ENCODE results near the gene ACER3.
A peak's percentile ranks its signal among the peaks of the same experiment; 100 is the strongest.
"Not testable (repeated sequence)": the region's sequence is repeated elsewhere in the genome, so short reads cannot be mapped to it uniquely, and the experiment has no call there.

The ACER3 gene

DNA sequence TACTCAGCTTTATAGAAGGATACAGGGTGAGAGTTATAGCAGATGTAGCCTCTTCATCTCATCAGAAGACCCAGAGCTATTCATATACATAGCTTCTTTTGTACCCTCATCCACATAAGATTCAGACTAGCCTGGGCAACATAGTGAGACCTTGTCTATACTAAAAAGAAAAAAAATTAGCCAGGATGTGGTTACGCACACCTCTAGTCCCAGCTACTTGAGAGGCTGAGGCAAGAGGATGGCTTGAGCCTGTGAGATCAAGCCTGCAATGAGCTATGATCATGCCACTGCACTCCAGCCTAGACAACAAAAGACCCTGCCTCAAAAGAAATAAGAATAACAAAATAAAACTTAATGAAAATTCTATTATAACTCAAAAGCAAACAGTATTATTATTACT, 136.8 kb downstream of the ACER3 start:
- no peaks in the 10 kb centered on the region for H3K9me3 ChIP-seq (ENCODE audit: control insufficient read depth, insufficient read depth, low read length)
- H3K9ac ChIP-seq (ENCODE audit: low read depth, low read length) = no peak overlapping the region
- no peak overlapping the region for H3K4me3 ChIP-seq (ENCODE audit: low read depth, low read length)
- H3K36me3 ChIP-seq (ENCODE audit: control insufficient read depth, insufficient read depth, low read length) = peaks cover 3% of the 10 kb centered on the region; the same call in 1 of the 2 replicates
- no peaks in the 10 kb centered on the region for H3K27me3 ChIP-seq (ENCODE audit: control insufficient read depth, insufficient read depth, low read length)
- peaks cover 11% of the 10 kb centered on the region; the same call in 1 of the 2 replicates for H3K4me1 ChIP-seq (ENCODE audit: control insufficient read depth, insufficient read depth, low read length)
- no peak overlapping the region for H3K27ac ChIP-seq (ENCODE audit: low read depth, low read length)

DNA sequence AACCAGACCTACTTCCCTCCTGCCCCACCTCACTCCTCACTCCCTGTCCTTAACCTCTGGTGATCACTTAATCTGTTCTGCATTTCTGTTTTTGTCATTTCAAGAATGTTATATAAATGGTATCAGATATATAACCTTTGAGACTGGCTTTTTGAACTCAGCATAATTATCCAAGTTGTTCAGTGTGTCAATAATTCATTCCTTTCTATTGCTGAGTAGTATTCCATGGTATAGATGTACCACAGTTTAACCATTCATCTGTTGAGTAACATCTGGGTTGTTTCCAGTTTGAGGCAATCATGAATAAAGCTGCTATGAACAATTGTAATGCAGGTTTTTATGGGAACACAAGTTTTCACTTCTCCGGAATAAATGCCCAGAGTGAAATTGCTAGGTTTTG, 138.9 kb downstream of the ACER3 start:
- Histone ChIP-seq H3K9ac (ENCODE audit: low read depth, low read length) (no peak overlapping the region), H3K36me3 (ENCODE audit: control insufficient read depth, insufficient read depth, low read length) (peaks cover 3% of the 10 kb centered on the region; the same call in 1 of the 2 replicates), H3K4me1 (ENCODE audit: control insufficient read depth, insufficient read depth, low read length) (peaks cover 11% of the 10 kb centered on the region; the same call in 1 of the 2 replicates), H3K27me3 (ENCODE audit: control insufficient read depth, insufficient read depth, low read length) (no peaks in the 10 kb centered on the region), H3K4me3 (ENCODE audit: low read depth, low read length) (no peak overlapping the region), H3K9me3 (ENCODE audit: control insufficient read depth, insufficient read depth, low read length) (no peaks in the 10 kb centered on the region), H3K27ac (ENCODE audit: low read depth, low read length) (no peak overlapping the region)

GRCh38 chr11:77001613-77002012, 140.9 kb downstream of the ACER3 start:
- Histone ChIP-seq H3K4me1 (ENCODE audit: control insufficient read depth, insufficient read depth, low read length) (peaks cover 11% of the 10 kb centered on the region; the same call in 1 of the 2 replicates), H3K36me3 (ENCODE audit: control insufficient read depth, insufficient read depth, low read length) (peaks cover 3% of the 10 kb centered on the region; the same call in 1 of the 2 replicates), H3K9ac (ENCODE audit: low read depth, low read length) (no peak overlapping the region), H3K27me3 (ENCODE audit: control insufficient read depth, insufficient read depth, low read length) (no peaks in the 10 kb centered on the region), H3K4me3 (ENCODE audit: low read depth, low read length) (no peak overlapping the region), H3K27ac (ENCODE audit: low read depth, low read length) (no peak overlapping the region), H3K9me3 (ENCODE audit: control insufficient read depth, insufficient read depth, low read length) (no peaks in the 10 kb centered on the region)

GRCh38 chr11:77002776-77003175, 142.1 kb downstream of the ACER3 start:
- no peak overlapping the region for H3K9ac ChIP-seq (ENCODE audit: low read depth, low read length)
- no peaks in the 10 kb centered on the region for H3K9me3 ChIP-seq (ENCODE audit: control insufficient read depth, insufficient read depth, low read length)
- H3K27ac ChIP-seq (ENCODE audit: low read depth, low read length) = no peak overlapping the region
- no peak overlapping the region for H3K4me3 ChIP-seq (ENCODE audit: low read depth, low read length)
- H3K4me1 ChIP-seq (ENCODE audit: control insufficient read depth, insufficient read depth, low read length) = peaks cover 11% of the 10 kb centered on the region; the same call in 1 of the 2 replicates
- no peaks in the 10 kb centered on the region for H3K27me3 ChIP-seq (ENCODE audit: control insufficient read depth, insufficient read depth, low read length)
- peaks cover 3% of the 10 kb centered on the region; the same call in 1 of the 2 replicates for H3K36me3 ChIP-seq (ENCODE audit: control insufficient read depth, insufficient read depth, low read length)

- Histone ChIP-seq H3K27ac (ENCODE audit: low read depth, low read length) (no peak overlapping the region), H3K4me1 (ENCODE audit: control insufficient read depth, insufficient read depth, low read length) (no peaks in the 10 kb centered on the region), H3K9ac (ENCODE audit: low read depth, low read length) (no peak overlapping the region), H3K36me3 (ENCODE audit: control insufficient read depth, insufficient read depth, low read length) (peaks cover 3% of the 10 kb centered on the region; the same call in 1 of the 2 replicates), H3K9me3 (ENCODE audit: control insufficient read depth, insufficient read depth, low read length) (no peaks in the 10 kb centered on the region), H3K27me3 (ENCODE audit: control insufficient read depth, insufficient read depth, low read length) (no peaks in the 10 kb centered on the region), H3K4me3 (ENCODE audit: low read depth, low read length) (no peak overlapping the region)
Observed at GRCh38 chr11:77003963-77004362, 143.2 kb downstream of the ACER3 start.

DNA sequence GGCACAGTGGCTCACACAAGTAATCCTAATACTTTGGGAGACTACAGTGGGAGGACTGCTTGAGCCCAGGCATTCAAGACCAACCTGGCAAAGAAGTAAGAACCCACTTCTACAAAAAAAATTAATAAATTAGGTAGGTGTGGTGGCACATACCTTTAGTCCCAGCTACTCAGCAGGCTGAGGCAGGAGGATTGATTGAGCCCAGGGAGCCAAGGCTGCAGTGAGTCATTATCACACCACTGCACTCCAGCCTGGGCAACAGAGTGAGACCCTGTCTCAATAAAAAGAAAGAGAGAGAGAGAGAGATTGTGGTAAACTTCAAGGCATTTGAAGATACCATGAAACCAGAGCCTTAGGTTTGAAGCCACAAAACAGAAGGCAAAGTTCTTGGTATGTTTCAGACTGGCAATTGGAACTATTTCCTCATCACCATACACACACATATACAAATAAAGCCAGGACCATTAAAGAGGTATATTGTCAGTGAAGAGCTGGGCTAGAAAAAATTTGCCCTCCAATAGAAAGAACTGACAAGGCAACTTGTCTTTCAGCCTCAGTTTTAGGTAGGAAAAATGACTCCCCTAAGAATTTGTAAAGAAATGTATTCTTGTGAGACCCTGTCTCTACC, 148.9 kb downstream of the ACER3 start:
- no peaks in the 10 kb centered on the region for H3K4me1 ChIP-seq (ENCODE audit: control insufficient read depth, insufficient read depth, low read length)
- H3K36me3 ChIP-seq (ENCODE audit: control insufficient read depth, insufficient read depth, low read length) = no peaks in the 10 kb centered on the region
- no peak overlapping the region for H3K4me3 ChIP-seq (ENCODE audit: low read depth, low read length)
- H3K9ac ChIP-seq (ENCODE audit: low read depth, low read length) = no peak overlapping the region
- no peak overlapping the region for H3K27ac ChIP-seq (ENCODE audit: low read depth, low read length)
- H3K27me3 ChIP-seq (ENCODE audit: control insufficient read depth, insufficient read depth, low read length) = no peaks in the 10 kb centered on the region
- H3K9me3 ChIP-seq (ENCODE audit: control insufficient read depth, insufficient read depth, low read length) = no peaks in the 10 kb centered on the region

DNA sequence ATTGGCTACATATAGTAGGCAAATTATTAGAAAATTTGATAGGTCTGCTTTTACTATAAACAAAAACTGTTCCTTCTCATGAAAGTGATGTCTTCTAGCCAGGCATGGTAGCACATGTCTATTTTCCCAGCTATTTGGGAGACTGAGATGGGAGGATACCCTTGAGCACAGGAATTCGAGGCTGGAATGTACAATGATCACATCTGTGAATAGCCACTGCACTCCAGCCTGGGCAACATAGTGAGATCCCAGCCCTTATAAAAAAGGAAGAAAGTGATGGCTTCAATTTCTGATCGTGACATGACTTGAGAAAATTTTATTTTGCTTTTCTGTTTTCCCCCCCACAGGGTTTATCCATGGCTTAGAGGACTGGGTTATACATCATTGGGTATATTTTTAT, 154.0 kb downstream of the ACER3 start:
- Histone ChIP-seq H3K36me3 (ENCODE audit: control insufficient read depth, insufficient read depth, low read length) (0 out of 2 replicates have a peak, but pooled peaks cover 2% of the 10 kb centered on the region), H3K9me3 (ENCODE audit: control insufficient read depth, insufficient read depth, low read length) (no peaks in the 10 kb centered on the region), H3K27me3 (ENCODE audit: control insufficient read depth, insufficient read depth, low read length) (no peaks in the 10 kb centered on the region), H3K4me3 (ENCODE audit: low read depth, low read length) (no peak overlapping the region), H3K27ac (ENCODE audit: low read depth, low read length) (no peak overlapping the region), H3K9ac (ENCODE audit: low read depth, low read length) (no peak overlapping the region), H3K4me1 (ENCODE audit: control insufficient read depth, insufficient read depth, low read length) (0 out of 2 replicates have a peak, but pooled peaks cover 3% of the 10 kb centered on the region)

DNA sequence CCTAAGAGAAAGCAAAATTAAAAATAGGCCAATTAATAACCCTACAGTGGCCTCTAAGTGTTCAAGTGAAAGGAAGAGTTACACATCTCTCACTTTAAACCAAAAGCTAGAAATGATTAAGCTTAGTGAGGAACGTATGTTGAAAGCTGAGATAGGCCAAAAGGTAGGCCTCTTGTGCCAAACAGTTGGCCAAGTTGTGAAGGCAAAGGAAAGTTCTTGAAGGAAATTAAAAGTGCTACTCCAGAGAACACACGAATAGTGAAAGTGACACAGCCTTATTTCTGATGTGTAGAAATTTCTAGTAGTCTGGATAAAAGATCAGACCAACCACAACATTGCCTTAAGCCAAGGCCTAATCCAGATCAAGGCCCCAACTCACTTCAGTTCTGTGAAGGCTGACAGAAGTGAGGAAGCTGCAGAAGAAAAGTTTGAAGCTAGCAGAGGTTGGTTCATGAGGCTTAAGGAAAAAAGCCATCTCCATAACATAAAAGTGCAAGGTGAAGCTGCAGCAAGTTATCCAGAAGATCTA, 157.7 kb downstream of the ACER3 start:
- H3K27ac ChIP-seq (ENCODE audit: low read depth, low read length); H3K9ac ChIP-seq (ENCODE audit: low read depth, low read length); H3K9me3 ChIP-seq (ENCODE audit: control insufficient read depth, insufficient read depth, low read length); H3K36me3 ChIP-seq (ENCODE audit: control insufficient read depth, insufficient read depth, low read length); H3K4me3 ChIP-seq (ENCODE audit: low read depth, low read length); H3K27me3 ChIP-seq (ENCODE audit: control insufficient read depth, insufficient read depth, low read length): not testable (repeated sequence)
- H3K4me1 ChIP-seq (ENCODE audit: control insufficient read depth, insufficient read depth, low read length) = peaks cover 17% of the 10 kb centered on the region

- H3K9ac ChIP-seq (ENCODE audit: low read depth, low read length) = no peak overlapping the region
- H3K9me3 ChIP-seq (ENCODE audit: control insufficient read depth, insufficient read depth, low read length) = no peaks in the 10 kb centered on the region
- no peak overlapping the region for H3K4me3 ChIP-seq (ENCODE audit: low read depth, low read length)
- H3K4me1 ChIP-seq (ENCODE audit: control insufficient read depth, insufficient read depth, low read length) = peaks cover 17% of the 10 kb centered on the region
- 0 out of 2 replicates have a peak, but pooled peaks cover 2% of the 10 kb centered on the region for H3K36me3 ChIP-seq (ENCODE audit: control insufficient read depth, insufficient read depth, low read length)
- no peaks in the 10 kb centered on the region for H3K27me3 ChIP-seq (ENCODE audit: control insufficient read depth, insufficient read depth, low read length)
- peak overlapping the region; percentile 22 for H3K27ac ChIP-seq (ENCODE audit: low read depth, low read length)
Observed at GRCh38 chr11:77019976-77020595, 159.4 kb downstream of the ACER3 start.

DNA sequence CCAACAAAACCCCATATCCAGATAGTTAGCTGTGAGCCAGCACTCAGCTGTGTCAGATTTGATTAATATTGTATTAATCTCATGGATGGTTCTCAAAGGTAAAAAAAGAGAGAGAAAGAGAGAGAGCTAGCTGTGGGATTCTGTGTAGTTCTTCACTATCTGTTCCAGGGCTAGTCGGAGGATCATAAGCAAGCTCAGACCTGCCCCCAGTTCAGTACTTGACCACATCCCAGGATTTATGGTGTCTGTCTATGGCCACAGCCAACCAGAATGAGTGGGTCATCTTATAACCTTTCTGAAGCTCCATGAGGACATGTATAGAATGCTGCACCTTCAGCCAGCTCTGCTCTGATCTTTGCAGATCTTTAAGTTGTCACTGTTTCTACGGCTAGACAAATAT, 160.0 kb downstream of the ACER3 start:
- peak overlapping the region; percentile 22 for H3K27ac ChIP-seq (ENCODE audit: low read depth, low read length)

DNA sequence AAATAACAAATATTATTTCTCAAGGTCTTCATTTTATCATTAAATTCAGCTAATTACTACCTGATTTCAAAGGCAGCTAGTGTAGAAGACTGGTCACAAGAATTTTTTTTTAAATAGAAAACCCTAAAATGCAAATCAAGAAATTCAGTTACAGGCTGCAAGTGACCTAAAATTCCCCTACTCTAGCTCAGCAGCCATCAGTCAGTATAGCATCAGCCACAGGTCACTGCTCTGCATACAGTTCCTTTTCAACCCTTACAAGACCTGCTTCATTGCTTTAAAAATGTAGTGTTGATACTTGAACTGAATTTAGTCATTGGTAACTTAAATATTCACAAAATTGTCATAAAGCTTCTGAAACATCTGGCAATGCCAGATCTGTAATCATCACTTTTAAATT, 164.0 kb downstream of the ACER3 start:
- no peaks in the 10 kb centered on the region for H3K36me3 ChIP-seq (ENCODE audit: control insufficient read depth, insufficient read depth, low read length)
- no peak overlapping the region for H3K9ac ChIP-seq (ENCODE audit: low read depth, low read length)
- no peaks in the 10 kb centered on the region for H3K27me3 ChIP-seq (ENCODE audit: control insufficient read depth, insufficient read depth, low read length)
- H3K27ac ChIP-seq (ENCODE audit: low read depth, low read length) = no peak overlapping the region
- H3K4me3 ChIP-seq (ENCODE audit: low read depth, low read length) = no peak overlapping the region
- H3K4me1 ChIP-seq (ENCODE audit: control insufficient read depth, insufficient read depth, low read length) = peaks cover 14% of the 10 kb centered on the region
- no peaks in the 10 kb centered on the region for H3K9me3 ChIP-seq (ENCODE audit: control insufficient read depth, insufficient read depth, low read length)

More for the DNA sequence above, 160.0 kb downstream of the ACER3 start:
- 0 out of 2 replicates have a peak, but pooled peaks cover 2% of the 10 kb centered on the region for H3K36me3 ChIP-seq (ENCODE audit: control insufficient read depth, insufficient read depth, low read length)
- no peak overlapping the region for H3K9ac ChIP-seq (ENCODE audit: low read depth, low read length)
- peaks cover 14% of the 10 kb centered on the region for H3K4me1 ChIP-seq (ENCODE audit: control insufficient read depth, insufficient read depth, low read length)
- H3K27me3 ChIP-seq (ENCODE audit: control insufficient read depth, insufficient read depth, low read length) = no peaks in the 10 kb centered on the region
- H3K9me3 ChIP-seq (ENCODE audit: control insufficient read depth, insufficient read depth, low read length) = no peaks in the 10 kb centered on the region
- H3K4me3 ChIP-seq (ENCODE audit: low read depth, low read length) = no peak overlapping the region
